Activated CD4-positive, alpha-beta T cell treated with anti-CD3 and anti-CD28 coated beads, Interleukin-2, amount 10 ng/mL, durations not matched to agents 24 days and 14 days (primary cell): ENCODE results near the gene SCMH1. TPM values are rescaled to one million over a fixed set of nuclear protein-coding genes. Genes with fewer than 3 reads are reported as not detected.

Experiments used
- DNase-seq: peaks from one replicate; pipeline ENCODE4 v3.0.0; 2022
- H3K27ac Mint-ChIP-seq: one replicate; pipeline ENCODE4 v1.8.0; 2022; ENCODE audit warnings: mild to moderate bottlenecking, mixed read lengths
- H3K27me3 Mint-ChIP-seq: one replicate; pipeline ENCODE4 v1.8.0; 2022; ENCODE audit warnings: mixed read lengths
- H3K36me3 Mint-ChIP-seq: one replicate; pipeline ENCODE4 v1.8.0; 2022; ENCODE audit warnings: low read depth, mild to moderate bottlenecking, mixed read lengths
- H3K4me1 Mint-ChIP-seq: one replicate; pipeline ENCODE4 v1.8.0; 2021; ENCODE audit warnings: mixed read lengths
- H3K4me3 Mint-ChIP-seq: one replicate; pipeline ENCODE4 v1.8.0; 2022; ENCODE audit warnings: mild to moderate bottlenecking, moderate library complexity, mixed read lengths
- H3K9me3 Mint-ChIP-seq: one replicate; pipeline ENCODE4 v1.8.0; 2021; ENCODE audit warnings: mixed read lengths
- intact Hi-C: fragments of 100-400 bp; cut with micrococcal nuclease; formaldehyde crosslinking; loops from one replicate; pipeline ENCODE4 v1.15.1; 2023
- total RNA-seq: library from RNA; stranded (reverse); gene quantifications from 2 replicates; pipeline ENCODE4 v1.2.3, GENCODE V29; 2022

The SCMH1 gene
- total RNA-seq, 1 donor from 2014 or later, result 23.3 TPM

- no peak for DNase-seq
- H3K27me3 Mint-ChIP-seq, result no peaks in the 10 kb centered on the region
- H3K27ac Mint-ChIP-seq, result no peak overlapping the region
- H3K36me3 Mint-ChIP-seq, result peaks cover 23% of the 10 kb centered on the region
- H3K9me3 Mint-ChIP-seq, result no peaks in the 10 kb centered on the region
- peaks cover 8% of the 10 kb centered on the region for H3K4me1 Mint-ChIP-seq
- H3K4me3 Mint-ChIP-seq, result no peak overlapping the region
- intact Hi-C loops, result no loop called here
These were observed 195.7 kb downstream of the SCMH1 start for GRCh38 chr1:41046347-41046775.

- intact Hi-C loops, result no loop called here
- Mint-ChIP-seq H3K27ac (no peak overlapping the region), H3K9me3 (no peaks in the 10 kb centered on the region), H3K4me1 (peaks cover 8% of the 10 kb centered on the region), H3K4me3 (no peak overlapping the region), H3K27me3 (no peaks in the 10 kb centered on the region), H3K36me3 (peaks cover 21% of the 10 kb centered on the region)
- no peak for DNase-seq
These were observed 196.4 kb downstream of the SCMH1 start for GRCh38 chr1:41045740-41046139.

- no peak for DNase-seq
- Mint-ChIP-seq H3K36me3 (peaks cover 26% of the 10 kb centered on the region), H3K9me3 (no peaks in the 10 kb centered on the region), H3K27me3 (no peaks in the 10 kb centered on the region), H3K4me1 (peaks cover 8% of the 10 kb centered on the region), H3K27ac (peak overlapping the region; percentile 67), H3K4me3 (no peak overlapping the region)
- intact Hi-C loops, result no loop called here
These were observed 197.9 kb downstream of the SCMH1 start for GRCh38 chr1:41044187-41044586.

GRCh38 chr1:41041614-41042270 is 200.4 kb downstream of the SCMH1 start:
- H3K36me3 Mint-ChIP-seq, result peaks cover 15% of the 10 kb centered on the region
- H3K4me3 Mint-ChIP-seq, result no peak overlapping the region

GRCh38 chr1:41038110-41038509 is 204.0 kb downstream of the SCMH1 start:
- no peaks in the 10 kb centered on the region for H3K27me3 Mint-ChIP-seq
- no peak overlapping the region for H3K27ac Mint-ChIP-seq
- peaks cover 14% of the 10 kb centered on the region for H3K36me3 Mint-ChIP-seq
- intact Hi-C loops, result no loop called here
- H3K4me1 Mint-ChIP-seq, result no peaks in the 10 kb centered on the region
- H3K4me3 Mint-ChIP-seq, result no peak overlapping the region
- no peaks in the 10 kb centered on the region for H3K9me3 Mint-ChIP-seq
- no peak for DNase-seq

More at GRCh38 chr1:41041614-41042270, 200.4 kb downstream of the SCMH1 start:
- Mint-ChIP-seq H3K27ac (no peak overlapping the region), H3K4me1 (peaks cover 8% of the 10 kb centered on the region), H3K9me3 (no peaks in the 10 kb centered on the region), H3K27me3 (no peaks in the 10 kb centered on the region)
- no peak for DNase-seq
- intact Hi-C loops, result no loop called here

GRCh38 chr1:41037116-41037903 is 204.8 kb downstream of the SCMH1 start:
- no peaks in the 10 kb centered on the region for H3K4me1 Mint-ChIP-seq
- no peak for DNase-seq
- intact Hi-C loops, result no loop called here
- no peaks in the 10 kb centered on the region for H3K27me3 Mint-ChIP-seq
- no peaks in the 10 kb centered on the region for H3K9me3 Mint-ChIP-seq
- no peak overlapping the region for H3K27ac Mint-ChIP-seq
- H3K4me3 Mint-ChIP-seq, result no peak overlapping the region
- peaks cover 17% of the 10 kb centered on the region for H3K36me3 Mint-ChIP-seq

GRCh38 chr1:41033272-41033671 is 208.8 kb downstream of the SCMH1 start:
- no peaks in the 10 kb centered on the region for H3K9me3 Mint-ChIP-seq
- no peaks in the 10 kb centered on the region for H3K27me3 Mint-ChIP-seq
- H3K27ac Mint-ChIP-seq, result peak overlapping the region; percentile 12
- H3K4me1 Mint-ChIP-seq, result no peaks in the 10 kb centered on the region
- intact Hi-C loops, result no loop called here
- no peak for DNase-seq
- H3K4me3 Mint-ChIP-seq, result no peak overlapping the region
- peaks cover 36% of the 10 kb centered on the region for H3K36me3 Mint-ChIP-seq

- Mint-ChIP-seq H3K4me3 (no peak overlapping the region), H3K4me1 (no peaks in the 10 kb centered on the region), H3K27me3 (no peaks in the 10 kb centered on the region), H3K27ac (peak overlapping the region; percentile 27), H3K36me3 (peaks cover 41% of the 10 kb centered on the region), H3K9me3 (no peaks in the 10 kb centered on the region)
- intact Hi-C loops, result no loop called here
- no peak for DNase-seq
These were observed 210.0 kb downstream of the SCMH1 start for GRCh38 chr1:41032147-41032546.

GRCh38 chr1:41030872-41031616 is 211.1 kb downstream of the SCMH1 start:
- no peaks in the 10 kb centered on the region for H3K9me3 Mint-ChIP-seq
- no peaks in the 10 kb centered on the region for H3K27me3 Mint-ChIP-seq
- no peak overlapping the region for H3K4me3 Mint-ChIP-seq
- H3K4me1 Mint-ChIP-seq, result peaks cover 2% of the 10 kb centered on the region
- no peak overlapping the region for H3K27ac Mint-ChIP-seq
- no peak for DNase-seq
- H3K36me3 Mint-ChIP-seq, result peaks cover 41% of the 10 kb centered on the region
- intact Hi-C loops, result no loop called here

GRCh38 chr1:41028034-41028642 is 214.0 kb downstream of the SCMH1 start:
- no peak for DNase-seq
- no peaks in the 10 kb centered on the region for H3K27me3 Mint-ChIP-seq
- H3K4me1 Mint-ChIP-seq, result peaks cover 2% of the 10 kb centered on the region
- intact Hi-C loops, result no loop called here
- no peak overlapping the region for H3K4me3 Mint-ChIP-seq
- H3K9me3 Mint-ChIP-seq, result no peaks in the 10 kb centered on the region
- H3K36me3 Mint-ChIP-seq, result peaks cover 39% of the 10 kb centered on the region
- no peak overlapping the region for H3K27ac Mint-ChIP-seq

- Mint-ChIP-seq H3K4me3 (no peak overlapping the region), H3K9me3 (no peaks in the 10 kb centered on the region), H3K27me3 (no peaks in the 10 kb centered on the region), H3K27ac (peak overlapping the region; percentile 68), H3K36me3 (peaks cover 30% of the 10 kb centered on the region), H3K4me1 (peaks cover 3% of the 10 kb centered on the region)
- DNase-seq, result no peak
- intact Hi-C loops, result no loop called here
These were observed 215.9 kb downstream of the SCMH1 start for GRCh38 chr1:41025979-41026819.

- Mint-ChIP-seq H3K27ac (no peak overlapping the region), H3K36me3 (peaks cover 22% of the 10 kb centered on the region), H3K4me3 (no peak overlapping the region), H3K4me1 (peaks cover 3% of the 10 kb centered on the region), H3K27me3 (no peaks in the 10 kb centered on the region), H3K9me3 (no peaks in the 10 kb centered on the region)
- DNase-seq, result no peak
- intact Hi-C loops, result no loop called here
These were observed 217.2 kb downstream of the SCMH1 start for GRCh38 chr1:41024953-41025352.
